Activated CD8-positive, alpha-beta memory T cell treated with anti-CD3 and anti-CD28 coated beads for 24 hours (primary cell): ENCODE measurements around the gene KIAA1755.
"Not testable (repeated sequence)": the region's sequence is repeated elsewhere in the genome, so short reads cannot be mapped to it uniquely, and the experiment has no call there.

ENCODE experiments used
- DNase-seq: peaks from one replicate; pipeline ENCODE4 v3.0.0-alpha.2; 2020

The KIAA1755 gene

GRCh38 chr20:38290829-38291814 is 30.6 kb upstream of the KIAA1755 start:
- no peak for DNase-seq

- no peak for DNase-seq
These were observed 26.3 kb upstream of the KIAA1755 start for GRCh38 chr20:38286586-38287531.

GRCh38 chr20:38284893-38285444 is 24.4 kb upstream of the KIAA1755 start:
- DNase-seq, result no peak

GRCh38 chr20:38284066-38284650 is 23.6 kb upstream of the KIAA1755 start:
- not testable (repeated sequence) for DNase-seq

GRCh38 chr20:38283236-38283635 is 22.7 kb upstream of the KIAA1755 start:
- DNase-seq, result no peak

- DNase-seq, result not testable (repeated sequence)
These were observed 20.8 kb upstream of the KIAA1755 start for GRCh38 chr20:38281176-38281915.

GRCh38 chr20:38278763-38279162 is 18.2 kb upstream of the KIAA1755 start:
- no peak for DNase-seq

- no peak for DNase-seq
These were observed 17.6 kb upstream of the KIAA1755 start for GRCh38 chr20:38278131-38278530.

GRCh38 chr20:38277691-38278090 is 17.2 kb upstream of the KIAA1755 start:
- no peak for DNase-seq

- no peak for DNase-seq
These were observed 16.8 kb upstream of the KIAA1755 start for GRCh38 chr20:38277285-38277684.

- no peak for DNase-seq
These were observed 15.4 kb upstream of the KIAA1755 start for GRCh38 chr20:38275815-38276550.

- DNase-seq, result no peak
These were observed 12.4 kb upstream of the KIAA1755 start for GRCh38 chr20:38272961-38273360.

GRCh38 chr20:38272398-38272797 is 11.9 kb upstream of the KIAA1755 start:
- no peak for DNase-seq

- DNase-seq, result no peak
These were observed 11.1 kb upstream of the KIAA1755 start for GRCh38 chr20:38271608-38272120.

- no peak for DNase-seq
These were observed 10.5 kb upstream of the KIAA1755 start for GRCh38 chr20:38270869-38271605.

GRCh38 chr20:38269715-38270114 is 9.2 kb upstream of the KIAA1755 start:
- DNase-seq, result no peak

GRCh38 chr20:38269040-38269439 is 8.5 kb upstream of the KIAA1755 start:
- no peak for DNase-seq

GRCh38 chr20:38267901-38268514 is 7.5 kb upstream of the KIAA1755 start:
- DNase-seq, result no peak

- no peak for DNase-seq
These were observed 6.8 kb upstream of the KIAA1755 start for GRCh38 chr20:38267296-38267695.

- DNase-seq, result no peak
These were observed 5.9 kb upstream of the KIAA1755 start for GRCh38 chr20:38266426-38266825.
